Gastroesophageal sphincter (tissue), 4 donors: ENCODE data around the gene SASH1. TPM values are rescaled to one million over a fixed set of nuclear protein-coding genes. Genes with fewer than 3 reads are reported as not detected.

ENCODE experiments used
- ATAC-seq: fragments of 150-250 bp; one replicate; pipeline ENCODE4 v1.9.1; 2016; ENCODE audit warnings: mild to moderate bottlenecking, moderate library complexity
- H3K27ac ChIP-seq, 4 donors: fragments of 200-600 bp; sonication (generic) in 3 of 4; 1 replicate in 3 of 4; 2 replicates in 1 of 4; pipeline ENCODE4 v1.5.1; 2016 to 2019
- H3K27me3 ChIP-seq: fragments of 200-600 bp; sonication (generic); one replicate; pipeline ENCODE4 v1.5.1; 2019
- H3K36me3 ChIP-seq, 2 donors: fragments of 200-600 bp; sonication (generic); one replicate each; pipeline ENCODE4 v1.5.1; 2019; ENCODE audit warnings: control low read depth in 1 of 2
- H3K4me1 ChIP-seq, 3 donors: fragments of 200-600 bp; sonication (generic); 1 replicate in 2 of 3; 2 replicates in 1 of 3; pipeline ENCODE4 v1.5.1; 2016 to 2019; ENCODE audit warnings: control low read depth in 2 of 3
- H3K4me3 ChIP-seq, 2 donors: fragments of 200-600 bp; sonication (generic); one replicate each; pipeline ENCODE4 v1.5.1; 2019; ENCODE audit warnings: mild to moderate bottlenecking in 1 of 2, moderate library complexity in 1 of 2
- H3K9me3 ChIP-seq, 3 donors: fragments of 200-600 bp; sonication (generic); one replicate each; pipeline ENCODE4 v1.5.1; 2017 to 2019; ENCODE audit warnings: control low read depth in 2 of 3
- EP300 ChIP-seq: sonication (generic); formaldehyde crosslinking; IDR thresholded peaks from one replicate; pipeline ENCODE4 v1.6.1; 2017; ENCODE audit warnings: antibody characterized with exemption, mild to moderate bottlenecking
- POLR2A ChIP-seq, 2 donors: fragments of 450-650 bp; IDR thresholded peaks; one replicate each; pipeline ENCODE4 v1.6.1; 2017; ENCODE audit warnings: antibody characterized with exemption in 2 of 2, mild to moderate bottlenecking in 2 of 2, moderate library complexity in 1 of 2
- POLR2AphosphoS5 ChIP-seq: sonication (generic); formaldehyde crosslinking; IDR thresholded peaks from one replicate; pipeline ENCODE4 v1.6.1; 2017; ENCODE audit warnings: antibody characterized with exemption
- WGBS, 2 donors: methylation state at CpG; one replicate each; pipeline ENCODE4 v1.1.5; 2018; ENCODE audit warnings: low coverage in 1 of 2; 5-methylcytosine and 5-hydroxymethylcytosine counted together
- total RNA-seq, 4 donors: library from RNA; depleted of rRNA; stranded (reverse); fragments of >200 nt; gene quantifications; one replicate each; pipeline ENCODE4 v1.1.0, GENCODE V29; 2016
- TF ChIP-seq, protein P1 (sequence below), 4 experiments: fragments of 200-600 bp in 2 of 4; fragments of 450-650 bp in 2 of 4; sonication (generic) in 1 of 4; IDR thresholded peaks; one replicate each; pipeline ENCODE4 v1.5.1; 2017 to 2019; ENCODE audit warnings: antibody characterized with exemption in 4 of 4, mild to moderate bottlenecking in 2 of 4, moderate library complexity in 2 of 4

SASH1 gene
- total RNA-seq, 4 donors from 2014 or later = 48.9 to 78.9 (median 64.6) TPM

DNA sequence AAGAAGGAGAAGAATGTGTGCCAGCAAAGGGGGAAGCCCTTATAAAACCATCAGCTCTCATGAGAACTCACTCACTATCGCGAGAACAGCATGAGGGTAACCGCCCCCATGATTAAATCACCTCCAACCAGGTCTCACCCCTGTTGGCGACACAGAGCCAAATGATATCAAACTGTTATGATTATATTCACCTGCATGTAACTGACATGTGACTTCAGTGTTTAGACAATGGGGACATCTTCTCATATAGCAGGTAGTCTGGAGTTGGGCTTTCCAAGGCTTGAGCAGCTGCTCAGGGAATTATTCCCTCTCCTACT, 115.2 kb downstream of the SASH1 start:
- H3K9me3 ChIP-seq = no peaks in the 10 kb centered on the region
- 86 to 100% methylated on average over 2 to 4 of the region's 4 CpGs for WGBS, 2 donors
- H3K4me3 ChIP-seq = no peak overlapping the region
- no peak overlapping the region for H3K27ac ChIP-seq
- no peaks in the 10 kb centered on the region for H3K27me3 ChIP-seq
- peaks cover 0 to 30% (median 2%) of the 10 kb centered on the region in 3 donors for H3K4me1 ChIP-seq
- H3K36me3 ChIP-seq = peaks cover 0 to 6% of the 10 kb centered on the region in 2 donors
- no peak for ATAC-seq
- TF ChIP-seq EP300 = no peak
- TF ChIP-seq POLR2AphosphoS5 = no peak
- TF ChIP-seq, protein P1, sequence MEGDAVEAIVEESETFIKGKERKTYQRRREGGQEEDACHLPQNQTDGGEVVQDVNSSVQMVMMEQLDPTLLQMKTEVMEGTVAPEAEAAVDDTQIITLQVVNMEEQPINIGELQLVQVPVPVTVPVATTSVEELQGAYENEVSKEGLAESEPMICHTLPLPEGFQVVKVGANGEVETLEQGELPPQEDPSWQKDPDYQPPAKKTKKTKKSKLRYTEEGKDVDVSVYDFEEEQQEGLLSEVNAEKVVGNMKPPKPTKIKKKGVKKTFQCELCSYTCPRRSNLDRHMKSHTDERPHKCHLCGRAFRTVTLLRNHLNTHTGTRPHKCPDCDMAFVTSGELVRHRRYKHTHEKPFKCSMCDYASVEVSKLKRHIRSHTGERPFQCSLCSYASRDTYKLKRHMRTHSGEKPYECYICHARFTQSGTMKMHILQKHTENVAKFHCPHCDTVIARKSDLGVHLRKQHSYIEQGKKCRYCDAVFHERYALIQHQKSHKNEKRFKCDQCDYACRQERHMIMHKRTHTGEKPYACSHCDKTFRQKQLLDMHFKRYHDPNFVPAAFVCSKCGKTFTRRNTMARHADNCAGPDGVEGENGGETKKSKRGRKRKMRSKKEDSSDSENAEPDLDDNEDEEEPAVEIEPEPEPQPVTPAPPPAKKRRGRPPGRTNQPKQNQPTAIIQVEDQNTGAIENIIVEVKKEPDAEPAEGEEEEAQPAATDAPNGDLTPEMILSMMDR (IDR thresholded peaks at IDR 0.05) = no peak
- TF ChIP-seq POLR2A (IDR thresholded peaks at IDR 0.05) = no peak

DNA sequence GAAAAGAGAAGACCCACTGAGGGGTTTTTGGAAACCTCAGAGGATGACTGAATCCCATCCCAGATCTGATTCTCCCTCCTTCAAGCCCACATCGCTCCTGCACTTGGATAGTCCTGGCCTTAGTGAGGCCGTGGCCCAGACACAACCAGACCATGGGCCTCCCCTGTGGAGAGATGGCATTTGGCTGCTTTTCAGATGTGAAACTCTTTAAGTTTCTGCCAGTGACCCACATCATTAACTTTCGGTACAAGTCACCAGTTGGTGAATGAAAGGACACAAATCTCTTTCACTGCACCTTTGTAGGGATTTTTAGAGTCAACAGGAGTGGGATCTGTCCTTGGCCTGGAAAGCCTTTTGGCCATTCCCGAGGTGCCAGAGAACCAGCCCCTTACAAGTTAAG, 116.6 kb downstream of the SASH1 start:
- H3K4me1 ChIP-seq = peaks cover under 1 to 44% (median 5%) of the 10 kb centered on the region in 3 donors
- H3K27me3 ChIP-seq = no peaks in the 10 kb centered on the region
- H3K27ac ChIP-seq = no peak overlapping the region
- no peak overlapping the region for H3K4me3 ChIP-seq
- peaks cover 0 to 2% of the 10 kb centered on the region in 2 donors for H3K36me3 ChIP-seq
- no peak for ATAC-seq
- H3K9me3 ChIP-seq = no peaks in the 10 kb centered on the region
- 100% methylated on average over 1 to 4 of the region's 4 CpGs for WGBS, 2 donors
- no peak for TF ChIP-seq POLR2AphosphoS5
- no peak for TF ChIP-seq EP300
- no peak for TF ChIP-seq POLR2A (IDR thresholded peaks at IDR 0.05)
- TF ChIP-seq, protein P1 (IDR thresholded peaks at IDR 0.05) = no peak

DNA sequence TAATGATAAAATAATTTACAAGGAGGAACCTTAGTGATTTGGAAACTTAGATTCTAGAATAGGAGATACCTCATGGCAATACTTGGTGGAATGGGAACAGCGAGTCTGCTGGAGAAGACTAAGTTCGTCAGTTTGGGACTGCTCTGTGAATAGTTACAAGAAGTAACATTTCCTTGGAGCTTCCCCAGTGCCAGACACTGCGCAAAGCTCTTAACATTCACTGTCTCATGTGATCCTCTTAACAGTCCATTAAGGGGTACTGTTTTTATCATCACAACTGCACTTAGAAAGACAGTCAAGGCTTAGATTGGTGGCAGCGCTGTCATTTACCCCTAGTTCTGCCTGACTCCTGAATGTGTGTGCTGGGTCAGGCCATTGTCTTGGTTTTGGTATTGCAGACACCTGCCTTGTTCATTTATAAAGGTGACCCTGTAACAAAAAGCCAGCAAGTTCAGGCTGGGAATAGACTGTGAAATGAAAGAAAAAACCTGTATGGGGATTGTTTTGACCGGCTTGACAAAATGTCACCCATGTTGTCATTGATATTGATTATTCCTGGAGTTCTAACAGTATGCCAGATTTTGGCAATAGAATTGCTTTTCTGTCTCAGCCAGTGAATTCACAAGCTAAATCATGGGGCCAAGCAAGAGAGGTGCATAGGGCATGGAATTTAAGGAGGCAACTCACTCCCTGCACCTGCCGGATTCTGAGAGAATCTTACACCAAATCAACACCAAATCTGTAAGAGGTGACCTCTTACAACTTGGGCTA, 118.4 kb downstream of the SASH1 start:
- Histone ChIP-seq H3K9me3 (no peaks in the 10 kb centered on the region), H3K4me3 (no peak overlapping the region), H3K4me1 (peaks cover 8 to 50% (median 9%) of the 10 kb centered on the region in 3 donors), H3K27ac (peak overlapping the region in 1 of 4 donors; percentile 3), H3K36me3 (no peaks in the 10 kb centered on the region), H3K27me3 (no peaks in the 10 kb centered on the region)
- WGBS, 2 donors = 90 to 91% methylated on average over 4 to 5 of the region's 6 CpGs
- no peak for ATAC-seq
- TF ChIP-seq, protein P1 (IDR thresholded peaks at IDR 0.05) = no peak
- no peak for TF ChIP-seq POLR2A (IDR thresholded peaks at IDR 0.05)
- TF ChIP-seq POLR2AphosphoS5 = no peak
- TF ChIP-seq EP300 = no peak

DNA sequence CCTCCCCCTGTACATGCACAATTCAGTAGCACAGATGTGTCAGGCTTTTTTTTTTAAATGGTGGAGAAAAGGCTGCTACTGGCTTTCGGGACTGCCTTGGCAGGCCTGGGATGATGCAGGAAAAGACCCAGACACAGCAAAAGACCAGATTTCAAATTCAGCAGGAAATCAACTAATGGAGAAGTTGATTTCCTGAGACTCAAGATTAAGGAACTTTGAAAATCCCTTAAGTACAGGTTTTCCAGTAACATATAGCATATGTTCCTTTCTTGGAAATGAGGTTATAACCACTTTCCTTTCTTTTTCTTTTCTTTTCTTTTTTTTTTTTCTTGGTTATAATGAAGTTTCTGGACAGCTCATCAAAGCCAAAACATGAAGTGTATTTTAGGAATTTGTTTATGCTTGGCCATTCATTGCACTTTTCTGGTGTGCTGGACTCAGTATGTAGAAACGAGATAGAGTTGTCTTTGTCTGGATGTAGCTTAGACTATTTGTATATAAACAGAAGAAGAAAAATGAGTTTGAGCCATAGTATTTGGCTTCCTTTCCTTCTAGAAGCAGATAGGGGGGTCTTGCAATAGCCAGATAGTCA, 119.4 kb downstream of the SASH1 start:
- no peaks in the 10 kb centered on the region for H3K27me3 ChIP-seq
- no peak for ATAC-seq
- no peaks in the 10 kb centered on the region for H3K9me3 ChIP-seq
- no peaks in the 10 kb centered on the region for H3K36me3 ChIP-seq
- peak overlapping the region in 1 of 4 donors; percentile 33 for H3K27ac ChIP-seq
- H3K4me1 ChIP-seq = peaks cover 8 to 57% (median 11%) of the 10 kb centered on the region in 3 donors
- H3K4me3 ChIP-seq = no peak overlapping the region
- 17 to 26% methylated on average over 2 of the region's 2 CpGs for WGBS, 2 donors
- TF ChIP-seq, protein P1 (IDR thresholded peaks at IDR 0.05) = no peak
- TF ChIP-seq POLR2A (IDR thresholded peaks at IDR 0.05) (no peak), EP300 (no peak), POLR2AphosphoS5 (no peak)

DNA sequence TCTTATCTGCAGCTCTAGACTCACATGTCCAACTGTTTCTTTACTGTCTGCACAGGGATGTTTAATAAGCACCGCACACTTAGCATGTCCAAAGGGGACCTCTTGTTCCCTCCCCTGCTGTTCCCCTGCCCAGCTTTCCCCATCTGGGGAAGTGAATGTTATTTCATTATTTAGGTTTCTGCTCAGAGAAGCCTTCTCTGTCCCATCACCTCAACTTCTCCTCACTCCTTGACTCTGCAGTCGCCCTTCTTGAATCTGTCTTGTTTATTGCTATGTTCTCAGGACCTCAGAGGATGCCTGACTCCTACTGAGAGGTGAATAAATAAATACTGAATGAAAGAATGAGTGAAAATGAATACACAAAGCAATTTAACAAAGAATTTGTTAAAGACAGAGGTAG, 121.0 kb downstream of the SASH1 start:
- TF ChIP-seq POLR2AphosphoS5 (no peak), EP300 (no peak), POLR2A (IDR thresholded peaks at IDR 0.05) (no peak)
- TF ChIP-seq, protein P1 (IDR thresholded peaks at IDR 0.05) = no peak
- no peaks in the 10 kb centered on the region for H3K36me3 ChIP-seq
- peak overlapping the region in 1 of 4 donors; percentile 1 for H3K27ac ChIP-seq
- ATAC-seq = no peak
- H3K4me1 ChIP-seq = peaks cover 8 to 57% (median 11%) of the 10 kb centered on the region in 3 donors
- no peaks in the 10 kb centered on the region for H3K9me3 ChIP-seq
- H3K4me3 ChIP-seq = no peak overlapping the region
- WGBS, 2 donors = 92 to 94% methylated on average over 2 of the region's 2 CpGs
- H3K27me3 ChIP-seq = no peaks in the 10 kb centered on the region
